Neural crest cell (in vitro differentiated cells): ENCODE results near the gene WNT11. TPM values are rescaled to one million over a fixed set of nuclear protein-coding genes. Genes with fewer than 3 reads are reported as not detected.

Experiments
- DNase-seq: peaks from one replicate; pipeline ENCODE4 v3.0.0; 2021; ENCODE audit warnings: low read depth, mixed read lengths, low spot score
- H3K27ac Mint-ChIP-seq: one replicate; pipeline ENCODE4 v1.8.0; 2021; ENCODE audit warnings: mild to moderate bottlenecking, mixed read lengths; ENCODE audit not compliant: unreplicated experiment
- H3K27me3 Mint-ChIP-seq: 2 replicates; pipeline ENCODE4 v1.8.0; 2021; ENCODE audit warnings: low read depth, mild to moderate bottlenecking, mixed read lengths
- H3K36me3 Mint-ChIP-seq: 2 replicates; pipeline ENCODE4 v1.8.0; 2021; ENCODE audit warnings: low read depth, mild to moderate bottlenecking, mixed read lengths
- H3K4me1 Mint-ChIP-seq: 2 replicates; pipeline ENCODE4 v1.8.0; 2021; ENCODE audit warnings: mixed read lengths
- H3K4me3 Mint-ChIP-seq: one replicate; pipeline ENCODE4 v1.8.0; 2021; ENCODE audit warnings: mild to moderate bottlenecking, mixed read lengths
- H3K9me3 Mint-ChIP-seq: 2 replicates; pipeline ENCODE4 v1.8.0; 2021; ENCODE audit warnings: mixed read lengths
- CTCF ChIP-seq: fragments of 200-600 bp; sonication (generic); conservative IDR thresholded peaks from 2 replicates; pipeline ENCODE4 v1.5.0; 2021; ENCODE audit warnings: antibody characterized with exemption, mild to moderate bottlenecking
- total RNA-seq: library from RNA; stranded (reverse); gene quantifications from 2 replicates; pipeline ENCODE4 v1.2.1, GENCODE V29; 2021

The WNT11 gene
- total RNA-seq, 1 donor from 2014 or later: 0.19 TPM

- Mint-ChIP-seq H3K36me3 (peaks cover 3% of the 10 kb centered on the region), H3K9me3 (no peaks in the 10 kb centered on the region), H3K4me3 (no peak overlapping the region), H3K27me3 (peaks cover 3% of the 10 kb centered on the region), H3K4me1 (peaks cover 23% of the 10 kb centered on the region), H3K27ac (no peak overlapping the region)
- no peak for DNase-seq
- TF ChIP-seq CTCF: no peak
Measured at GRCh38 chr11:76148941-76149613, 57.2 kb downstream of the WNT11 start.

GRCh38 chr11:76148231-76148630 lies 58.1 kb downstream of the WNT11 start:
- H3K27ac Mint-ChIP-seq: no peak overlapping the region
- H3K4me1 Mint-ChIP-seq: peaks cover 14% of the 10 kb centered on the region
- H3K4me3 Mint-ChIP-seq: no peak overlapping the region
- H3K9me3 Mint-ChIP-seq: no peaks in the 10 kb centered on the region
- H3K36me3 Mint-ChIP-seq: peaks cover 3% of the 10 kb centered on the region
- peaks cover 3% of the 10 kb centered on the region for H3K27me3 Mint-ChIP-seq
- no peak for DNase-seq
- no peak for TF ChIP-seq CTCF

GRCh38 chr11:76147106-76147740 lies 59.1 kb downstream of the WNT11 start:
- Mint-ChIP-seq H3K4me1 (peaks cover 8% of the 10 kb centered on the region), H3K4me3 (no peak overlapping the region), H3K36me3 (peaks cover 3% of the 10 kb centered on the region), H3K27me3 (no peaks in the 10 kb centered on the region), H3K27ac (peak overlapping the region; percentile 23), H3K9me3 (no peaks in the 10 kb centered on the region)
- TF ChIP-seq CTCF: no peak
- no peak for DNase-seq

GRCh38 chr11:76143274-76143673 lies 63.0 kb downstream of the WNT11 start:
- no peaks in the 10 kb centered on the region for H3K9me3 Mint-ChIP-seq
- H3K27ac Mint-ChIP-seq: no peak overlapping the region
- H3K27me3 Mint-ChIP-seq: no peaks in the 10 kb centered on the region
- no peak for TF ChIP-seq CTCF
- DNase-seq: no peak
- H3K4me3 Mint-ChIP-seq: no peak overlapping the region
- no peaks in the 10 kb centered on the region for H3K4me1 Mint-ChIP-seq
- H3K36me3 Mint-ChIP-seq: peaks cover 10% of the 10 kb centered on the region

- H3K4me1 Mint-ChIP-seq: no peaks in the 10 kb centered on the region
- peak overlapping the region; percentile 67 for H3K27ac Mint-ChIP-seq
- H3K4me3 Mint-ChIP-seq: no peak overlapping the region
- no peak for TF ChIP-seq CTCF
- no peaks in the 10 kb centered on the region for H3K27me3 Mint-ChIP-seq
- no peaks in the 10 kb centered on the region for H3K9me3 Mint-ChIP-seq
- no peak for DNase-seq
- H3K36me3 Mint-ChIP-seq: peaks cover 10% of the 10 kb centered on the region
Measured at GRCh38 chr11:76141901-76142588, 64.3 kb downstream of the WNT11 start.
